ENCODE data around the gene MED20. TPM values are rescaled to one million over a fixed set of nuclear protein-coding genes. Genes with fewer than 3 reads are reported as not detected.

Gene MED20
- total RNA-seq, 1 donor from 2014 or later, result 18.1 TPM

DNA sequence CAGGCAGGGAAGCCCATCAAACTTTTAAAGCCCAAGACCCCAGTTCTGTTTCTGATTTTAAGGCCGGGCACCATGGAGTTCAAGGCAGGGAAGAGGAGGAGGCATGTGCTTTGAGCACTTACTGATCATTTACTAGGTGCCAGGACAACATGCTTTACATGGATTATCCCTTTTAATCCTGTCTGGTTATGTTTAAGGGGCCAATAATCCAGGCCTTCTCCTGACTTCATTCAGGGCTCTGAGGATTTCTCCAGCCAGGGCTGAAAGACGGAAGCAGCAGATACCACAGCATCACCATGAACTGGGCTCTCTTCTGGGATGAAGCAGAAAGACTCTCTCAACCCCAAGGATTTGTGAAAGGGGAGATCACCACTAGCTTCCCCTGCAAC is 16.5 kb upstream of the MED20 start:
- Histone ChIP-seq H3K27me3 (ENCODE audit: low read depth) (no peaks in the 10 kb centered on the region), H3K27ac (replicated peaks) (peak overlapping the region; percentile 97), H3K4me3 (peak overlapping the region; percentile 4), H3K4me1 (peaks cover 75% of the 10 kb centered on the region), H3K36me3 (peaks cover 45% of the 10 kb centered on the region), H3K9me3 (replicated peaks) (no peaks in the 10 kb centered on the region)
- no peak for TF ChIP-seq CTCF (IDR thresholded peaks at IDR 0.05; ENCODE audit: borderline replicate concordance)
- no peak for DNase-seq
- intact Hi-C loops (cut with micrococcal nuclease), result loop anchor here (5.0 kb wide), 1 partner anchor 105 kb away; no protein-coding TSS in a partner anchor

GRCh38 chr6:41936073-41936837 is 15.3 kb upstream of the MED20 start:
- Histone ChIP-seq H3K9me3 (replicated peaks) (no peaks in the 10 kb centered on the region), H3K27me3 (ENCODE audit: low read depth) (no peaks in the 10 kb centered on the region), H3K36me3 (peaks cover 57% of the 10 kb centered on the region), H3K27ac (replicated peaks) (peak overlapping the region; percentile 97), H3K4me1 (peaks cover 65% of the 10 kb centered on the region), H3K4me3 (no peak overlapping the region)
- peak; percentile 69 for DNase-seq
- intact Hi-C loops (cut with micrococcal nuclease), result loop anchor here (5.0 kb wide), 1 partner anchor 106 kb away; no protein-coding TSS in a partner anchor
- TF ChIP-seq CTCF (IDR thresholded peaks at IDR 0.05; ENCODE audit: borderline replicate concordance), result peak; percentile 88

DNA sequence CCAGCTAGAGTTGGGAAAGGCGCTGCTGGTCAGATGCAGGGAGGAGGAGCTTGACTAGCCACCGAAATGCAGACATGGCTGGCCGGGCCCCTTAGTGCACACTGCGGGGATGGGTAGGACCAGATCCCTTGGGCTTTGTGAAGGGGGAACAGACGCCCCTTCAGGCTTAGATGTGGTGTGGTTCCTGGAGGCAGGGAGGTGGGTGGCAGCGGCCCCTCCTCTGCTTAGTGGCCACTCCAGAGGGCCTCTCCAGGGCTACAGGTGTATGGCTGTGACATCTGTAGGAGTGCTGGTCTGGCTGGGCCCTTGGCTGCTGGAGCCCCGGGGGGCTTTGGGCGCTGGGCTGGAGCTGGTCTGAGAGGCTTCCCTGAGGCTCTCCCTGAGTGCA is 14.7 kb upstream of the MED20 start:
- DNase-seq, result no peak
- Histone ChIP-seq H3K4me3 (no peak overlapping the region), H3K4me1 (peaks cover 59% of the 10 kb centered on the region), H3K9me3 (replicated peaks) (no peaks in the 10 kb centered on the region), H3K27me3 (ENCODE audit: low read depth) (no peaks in the 10 kb centered on the region), H3K36me3 (peaks cover 63% of the 10 kb centered on the region), H3K27ac (replicated peaks) (peak overlapping the region; percentile 97)
- no peak for TF ChIP-seq CTCF (IDR thresholded peaks at IDR 0.05; ENCODE audit: borderline replicate concordance)
- intact Hi-C loops (cut with micrococcal nuclease), result loop anchor here (5.0 kb wide), 1 partner anchor 107 kb away; no protein-coding TSS in a partner anchor

GRCh38 chr6:41935193-41935574 is 14.2 kb upstream of the MED20 start:
- no peak for DNase-seq
- Histone ChIP-seq H3K27me3 (ENCODE audit: low read depth) (no peaks in the 10 kb centered on the region), H3K9me3 (replicated peaks) (no peaks in the 10 kb centered on the region), H3K27ac (replicated peaks) (no peak overlapping the region), H3K4me1 (peaks cover 54% of the 10 kb centered on the region), H3K36me3 (peaks cover 68% of the 10 kb centered on the region), H3K4me3 (no peak overlapping the region)
- TF ChIP-seq CTCF (IDR thresholded peaks at IDR 0.05; ENCODE audit: borderline replicate concordance), result no peak
- intact Hi-C loops (cut with micrococcal nuclease), result loop anchor here (5.0 kb wide), 1 partner anchor 107 kb away; no protein-coding TSS in a partner anchor

- Histone ChIP-seq H3K4me1 (peaks cover 48% of the 10 kb centered on the region), H3K27ac (replicated peaks) (no peak overlapping the region), H3K36me3 (peaks cover 75% of the 10 kb centered on the region), H3K4me3 (no peak overlapping the region), H3K9me3 (replicated peaks) (no peaks in the 10 kb centered on the region), H3K27me3 (ENCODE audit: low read depth) (no peaks in the 10 kb centered on the region)
- no peak for TF ChIP-seq CTCF (IDR thresholded peaks at IDR 0.05; ENCODE audit: borderline replicate concordance)
- intact Hi-C loops (cut with micrococcal nuclease), result loop anchor here (5.0 kb wide), 1 partner anchor 108 kb away; no protein-coding TSS in a partner anchor
- DNase-seq, result no peak
These were observed 13.6 kb upstream of the MED20 start for GRCh38 chr6:41934278-41935192.
